ENCODE data around the gene CGB5. TPM values are rescaled to one million over a fixed set of nuclear protein-coding genes. Genes with fewer than 3 reads are reported as not detected.

CGB5 gene
- total RNA-seq, 2 donors from 2014 or later: not detected

DNA sequence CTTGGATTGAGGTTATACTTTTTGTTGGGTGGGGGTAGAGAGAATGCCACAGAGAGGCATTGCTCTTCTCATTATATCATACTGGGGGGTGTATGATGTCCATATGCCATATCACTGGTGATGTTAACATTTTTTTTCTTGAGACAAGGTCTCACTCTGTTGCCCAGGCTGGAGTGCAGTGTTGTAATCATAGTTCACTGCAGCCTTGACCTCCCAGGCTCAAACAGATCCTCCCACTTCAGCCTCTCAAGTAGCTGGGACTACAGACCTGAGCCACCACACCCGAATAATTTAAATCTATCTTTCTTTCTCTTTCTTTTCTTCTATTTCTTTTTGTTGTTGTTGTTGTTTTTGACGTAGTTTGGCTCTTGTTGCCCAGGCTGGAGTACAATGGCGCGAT lies 36.7 kb downstream of the CGB5 start:
- no peaks in the 10 kb centered on the region for H3K27me3 ChIP-seq
- intact Hi-C loops (cut with DNase I): no loop called here
- WGBS, 2 donors: 66 to 82% methylated on average over 4 of the region's 4 CpGs
- no peaks in the 10 kb centered on the region for H3K36me3 ChIP-seq (replicated peaks in 1 of 2; ENCODE audit: insufficient read depth in 1 of 2, low read depth in 2 of 2)
- peaks cover 12% of the 10 kb centered on the region for H3K4me1 ChIP-seq
- H3K9me3 ChIP-seq: no peaks in the 10 kb centered on the region
- no peak overlapping the region for H3K4me3 ChIP-seq
- DNase-seq (no peak), ATAC-seq (no peak)
- TF ChIP-seq POLR2A (IDR thresholded peaks at IDR 0.05) (no peak), CTCF (IDR thresholded peaks at IDR 0.05) (no peak)
- no peak overlapping the region for H3K27ac ChIP-seq

DNA sequence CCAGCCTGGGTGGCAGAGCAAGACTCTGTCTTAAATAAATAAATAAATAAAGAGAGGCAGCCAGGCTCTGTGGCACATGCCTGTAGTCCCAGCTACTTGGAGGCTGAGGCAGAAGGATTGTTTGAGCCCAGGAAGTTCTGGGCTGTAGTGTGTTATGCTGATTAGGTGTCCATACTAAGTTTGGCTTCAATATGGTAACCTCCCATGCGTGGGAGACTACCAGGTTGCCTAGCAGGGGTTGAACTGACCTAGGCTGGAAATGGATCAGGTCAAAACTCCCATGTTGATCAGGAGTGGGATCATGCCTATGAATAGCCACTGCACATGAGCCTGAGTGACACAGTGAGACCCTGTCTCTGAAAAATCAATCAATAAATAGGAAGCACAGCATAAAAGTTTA lies 37.6 kb downstream of the CGB5 start:
- peaks cover 14% of the 10 kb centered on the region for H3K4me1 ChIP-seq
- no peak for TF ChIP-seq POLR2A (IDR thresholded peaks at IDR 0.05)
- no peak for TF ChIP-seq CTCF (IDR thresholded peaks at IDR 0.05)
- 75 to 90% methylated on average over 1 of the region's 1 CpG for WGBS, 2 donors
- H3K27ac ChIP-seq: no peak overlapping the region
- no peaks in the 10 kb centered on the region for H3K36me3 ChIP-seq (replicated peaks in 1 of 2; ENCODE audit: insufficient read depth in 1 of 2, low read depth in 2 of 2)
- H3K4me3 ChIP-seq: no peak overlapping the region
- no peaks in the 10 kb centered on the region for H3K27me3 ChIP-seq
- DNase-seq: no peak
- H3K9me3 ChIP-seq: no peaks in the 10 kb centered on the region
- intact Hi-C loops (cut with DNase I): no loop called here
- ATAC-seq: no peak

DNA sequence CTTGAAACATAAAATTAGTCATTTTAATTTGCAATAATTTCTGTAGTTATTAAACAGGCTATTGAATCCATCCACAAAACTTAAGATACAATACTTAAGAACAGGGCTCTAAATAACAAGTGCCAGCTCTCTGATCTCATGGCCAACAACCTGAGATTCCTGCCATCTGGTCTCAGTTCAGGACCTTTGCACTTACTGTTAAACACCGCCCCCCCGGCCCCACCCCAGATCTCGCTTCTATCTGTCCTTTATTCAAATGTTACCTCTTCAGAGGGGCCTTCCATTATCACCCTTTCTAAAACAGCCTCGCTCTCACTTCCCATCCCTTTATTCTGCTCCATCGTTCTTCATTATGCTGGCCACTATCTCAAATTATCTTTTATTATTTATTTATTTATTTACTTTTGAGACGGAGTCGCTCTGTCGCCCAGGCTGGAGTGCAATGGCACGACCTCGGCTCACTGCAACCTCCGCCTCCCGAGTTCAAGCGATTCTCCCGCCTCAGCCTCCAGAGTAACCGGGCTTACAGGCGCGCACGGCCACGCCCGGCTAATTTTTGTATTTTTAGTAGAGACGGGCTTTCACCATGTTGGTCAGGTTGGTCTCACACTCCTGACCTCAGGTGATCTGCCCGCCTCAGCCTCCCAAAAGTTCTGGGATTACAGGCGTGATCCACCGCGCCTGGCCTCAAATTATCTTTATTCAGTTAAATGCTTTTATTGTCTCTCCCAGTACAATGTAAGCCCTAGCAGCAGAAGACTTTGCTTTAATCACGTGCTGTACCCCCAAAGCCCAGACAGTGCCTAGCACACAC lies 40.8 kb downstream of the CGB5 start:
- 49 to 51% methylated on average over 26 of the region's 26 CpGs for WGBS, 2 donors
- no peak overlapping the region for H3K4me3 ChIP-seq

GRCh38 chr19:49085020-49085867 lies 41.6 kb downstream of the CGB5 start, which contains the start of gene SNRNP70:
TSS of gene SNRNP70 (plus strand) at chr19:49085451. CDS start at chr19:49086415, 964 bp downstream.
- no peaks in the 10 kb centered on the region for H3K9me3 ChIP-seq
- peaks cover 2 to 7% of the 10 kb centered on the region in 2 donors for H3K36me3 ChIP-seq (replicated peaks in 1 of 2; ENCODE audit: insufficient read depth in 1 of 2, low read depth in 2 of 2)
- peaks cover 49% of the 10 kb centered on the region for H3K4me1 ChIP-seq
- intact Hi-C loops (cut with DNase I): no loop called here
- TF ChIP-seq POLR2A (IDR thresholded peaks at IDR 0.05) (peak; percentile 81 to 95 (median 93)), CTCF (IDR thresholded peaks at IDR 0.05) (peak in 2 of 7 experiments; percentile 12 to 21)
- 0 to 1% methylated on average over 27 to 86 of the region's 89 CpGs for WGBS, 2 donors
- H3K4me3 ChIP-seq: peak within 1 kb of the TSS; percentile 50 to 71
- DNase-seq: peak; percentile 99 to 100 (median 100)
- ATAC-seq: peak; percentile 98
- peak within 1 kb of the TSS; percentile 75 to 84 (median 82) for H3K27ac ChIP-seq
- no peaks in the 10 kb centered on the region for H3K27me3 ChIP-seq

More for the DNA sequence above, 40.8 kb downstream of the CGB5 start:
- Histone ChIP-seq H3K36me3 (replicated peaks in 1 of 2; ENCODE audit: insufficient read depth in 1 of 2, low read depth in 2 of 2) (peaks cover 0 to 3% of the 10 kb centered on the region in 2 donors), H3K9me3 (no peaks in the 10 kb centered on the region), H3K27ac (peak overlapping the region; percentile 75 to 84 (median 82)), H3K27me3 (no peaks in the 10 kb centered on the region), H3K4me1 (peaks cover 45% of the 10 kb centered on the region)
- TF ChIP-seq POLR2A (IDR thresholded peaks at IDR 0.05) (no peak), CTCF (IDR thresholded peaks at IDR 0.05) (no peak)
- ATAC-seq: no peak
- peak in 2 of 4 donors; percentile 35 to 57 for DNase-seq
- intact Hi-C loops (cut with DNase I): no loop called here
